A204.1 (cell line): Measurements from ENCODE around the gene RNF133.

Experiments
- FAIRE-seq: peaks from 2 replicates; lab custom pipeline; 2012; peaks lifted over from hg19 to GRCh38; lab: Jason Lieb, UNC

The RNF133 gene, protein sequence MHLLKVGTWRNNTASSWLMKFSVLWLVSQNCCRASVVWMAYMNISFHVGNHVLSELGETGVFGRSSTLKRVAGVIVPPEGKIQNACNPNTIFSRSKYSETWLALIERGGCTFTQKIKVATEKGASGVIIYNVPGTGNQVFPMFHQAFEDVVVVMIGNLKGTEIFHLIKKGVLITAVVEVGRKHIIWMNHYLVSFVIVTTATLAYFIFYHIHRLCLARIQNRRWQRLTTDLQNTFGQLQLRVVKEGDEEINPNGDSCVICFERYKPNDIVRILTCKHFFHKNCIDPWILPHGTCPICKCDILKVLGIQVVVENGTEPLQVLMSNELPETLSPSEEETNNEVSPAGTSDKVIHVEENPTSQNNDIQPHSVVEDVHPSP

DNA sequence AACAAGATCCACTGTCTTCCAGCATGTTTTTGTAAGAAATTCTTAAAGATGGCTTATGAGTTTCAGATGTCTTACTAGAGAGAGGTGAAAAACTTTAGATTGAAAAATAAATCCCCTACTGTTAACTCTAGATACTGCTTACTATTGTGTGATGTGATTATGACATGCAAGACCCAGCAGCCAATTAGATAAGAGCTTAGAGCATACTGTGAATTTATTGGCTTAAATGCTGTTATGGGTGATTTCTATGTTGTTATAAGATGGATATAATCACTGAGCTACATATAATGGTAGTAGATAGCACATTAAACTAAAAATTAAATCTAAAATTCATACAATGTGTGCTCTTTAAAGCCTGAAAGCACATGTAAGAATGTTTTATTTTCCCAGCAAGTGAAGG, at the start of gene RNF133:
TSS of gene RNF133 (minus strand) at position 101 of the 400 bp plus-strand sequence. CDS start 199 bp downstream, outside the sequence.
- no peak for FAIRE-seq

DNA sequence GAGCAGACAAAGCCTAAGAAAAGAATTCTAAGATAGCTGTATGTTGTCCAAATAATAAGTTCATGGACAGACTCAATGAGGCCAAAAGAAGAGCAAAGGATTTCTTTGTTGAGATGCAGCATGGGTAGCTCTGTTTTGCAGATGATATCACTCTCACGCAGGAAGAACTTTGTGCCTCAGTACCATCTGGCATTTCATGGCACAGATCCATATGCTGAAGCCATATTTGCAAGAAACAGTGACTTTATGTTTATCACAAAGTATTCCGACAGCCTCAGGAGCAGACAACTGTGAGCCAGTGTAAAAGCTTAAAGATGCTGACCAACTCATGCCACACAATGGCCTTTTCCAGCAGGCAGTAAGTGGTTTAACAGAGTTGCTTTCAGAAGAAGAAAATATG, 49.3 kb upstream of the RNF133 start:
- no peak for FAIRE-seq

DNA sequence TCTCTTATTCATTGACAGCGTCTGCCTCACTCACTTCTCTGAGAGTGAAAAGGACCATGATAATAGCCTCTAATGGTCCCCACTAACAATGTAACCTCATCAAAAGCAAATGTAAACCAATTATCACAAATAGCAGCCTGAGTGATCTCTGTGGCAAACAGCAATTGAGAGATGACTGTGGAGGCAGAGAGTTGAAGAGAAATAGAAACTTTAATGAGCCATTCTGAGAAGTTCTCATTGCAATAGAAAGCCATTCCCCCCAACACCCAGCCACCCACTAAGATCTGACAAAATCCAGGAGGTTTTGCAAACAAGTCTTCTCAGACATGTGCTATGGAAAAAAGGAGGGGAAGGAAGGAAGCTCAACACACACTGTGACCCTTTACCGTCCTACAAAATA, 48.0 kb upstream of the RNF133 start:
- FAIRE-seq: no peak

DNA sequence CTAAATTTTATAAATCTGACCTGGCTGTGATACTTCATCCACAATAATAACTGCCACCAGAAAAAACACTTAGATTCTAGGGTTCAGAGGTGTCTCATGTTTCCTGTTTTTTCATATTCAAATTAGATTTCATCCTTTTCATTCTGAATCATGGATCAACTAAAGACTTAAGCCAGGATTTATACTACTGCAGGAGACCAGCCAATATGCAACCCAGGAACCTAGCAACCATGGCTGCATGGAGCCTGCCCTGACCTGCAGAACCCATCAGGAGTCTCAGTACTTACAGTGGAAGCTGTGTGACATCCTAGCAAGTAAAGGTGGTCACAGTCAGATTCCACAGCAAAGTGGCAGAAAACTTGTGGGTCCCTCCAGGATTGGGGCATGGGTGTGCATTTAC, 44.3 kb upstream of the RNF133 start:
- no peak for FAIRE-seq

DNA sequence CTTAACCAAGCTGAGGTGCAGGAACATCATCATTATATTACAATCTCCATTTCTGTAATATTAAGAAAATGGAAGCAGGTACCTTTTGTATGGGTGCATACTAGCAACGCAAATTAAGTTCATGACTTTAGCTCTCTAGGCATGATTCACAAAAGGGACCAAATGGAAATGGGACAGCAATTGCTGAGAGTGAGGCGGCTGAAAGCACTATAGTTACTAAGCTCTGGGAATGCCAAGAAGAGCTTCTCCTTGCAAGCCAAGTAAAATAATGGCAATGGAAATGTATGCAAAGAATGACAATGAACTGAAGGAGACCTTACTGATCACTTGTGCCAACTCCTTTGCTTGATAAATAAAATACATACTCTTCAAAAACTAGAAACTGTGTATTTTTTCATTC, 40.0 kb upstream of the RNF133 start:
- FAIRE-seq: no peak

DNA sequence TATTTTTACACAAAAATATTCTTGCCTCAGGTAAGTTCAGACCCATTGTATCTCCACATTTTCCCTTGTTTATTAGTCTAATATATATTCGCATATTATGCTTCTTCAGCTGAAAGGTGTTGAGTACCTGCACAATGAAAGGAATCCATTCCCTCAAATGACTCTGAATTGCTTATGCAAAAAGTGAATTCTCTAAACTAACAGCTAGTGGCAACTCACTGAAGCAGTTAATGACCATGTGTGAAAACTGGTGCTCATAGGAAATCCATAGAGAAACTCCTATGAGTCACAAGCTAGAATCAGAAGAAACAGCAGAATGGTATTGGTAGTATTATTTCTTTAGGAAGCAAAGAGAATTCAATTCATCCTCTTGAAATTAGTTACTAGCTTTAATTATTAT, 37.3 kb upstream of the RNF133 start:
- FAIRE-seq: no peak

DNA sequence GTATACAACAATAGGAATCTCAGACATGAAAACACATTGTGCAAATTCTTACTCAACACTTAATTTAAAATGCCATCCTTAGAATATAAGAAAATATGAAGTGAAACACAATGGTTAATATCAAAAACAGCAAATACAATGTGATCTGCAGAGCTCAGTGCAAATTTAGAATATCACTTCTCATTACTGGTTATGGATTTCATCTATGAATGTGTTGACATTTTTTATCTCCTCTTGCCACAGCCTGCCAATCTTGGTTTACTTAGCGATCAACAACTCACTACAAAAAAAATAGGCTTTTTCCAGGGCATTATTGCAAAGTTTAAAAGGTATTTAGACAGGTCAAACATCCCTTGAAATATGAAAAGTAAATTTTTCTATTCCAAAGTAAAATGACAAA, 28.8 kb upstream of the RNF133 start:
- no peak for FAIRE-seq

DNA sequence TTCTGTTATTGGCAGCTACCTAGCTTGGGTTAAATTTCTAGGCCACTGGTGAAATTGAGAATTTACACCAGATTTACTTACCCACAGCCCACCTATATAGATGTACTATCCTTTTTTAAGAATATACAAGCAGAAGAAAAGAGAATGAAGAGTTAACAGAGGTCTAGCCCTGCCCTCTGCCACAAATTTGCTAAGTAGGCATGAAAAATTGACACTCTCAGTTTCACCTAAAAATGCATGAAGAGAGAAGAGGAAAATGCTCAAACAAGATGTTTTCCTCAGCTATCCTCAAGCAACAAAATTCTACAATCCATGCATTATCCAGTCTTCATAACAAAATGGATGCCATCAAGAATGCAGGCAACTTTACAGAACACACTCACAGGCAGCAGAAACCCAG, 28.4 kb upstream of the RNF133 start:
- FAIRE-seq: no peak

DNA sequence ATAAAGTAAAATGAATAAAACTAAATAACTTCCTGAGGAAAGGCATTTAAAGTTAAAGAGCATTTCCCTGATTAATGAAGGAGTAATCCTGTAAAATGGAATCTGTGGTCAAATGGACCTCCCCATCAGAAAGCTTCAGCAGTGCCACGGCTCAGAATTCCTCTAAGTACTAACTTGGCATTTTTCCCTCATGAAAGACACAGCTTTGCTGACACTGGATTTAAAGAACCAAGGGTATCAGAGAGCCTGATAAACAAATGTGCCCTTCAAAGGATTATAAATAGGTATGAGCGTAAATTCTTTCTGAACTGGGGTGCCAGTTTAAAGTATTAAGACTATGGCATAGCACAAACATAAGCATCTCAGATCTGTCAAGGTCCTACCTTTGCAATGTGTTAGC, 28.0 kb upstream of the RNF133 start:
- FAIRE-seq: no peak

DNA sequence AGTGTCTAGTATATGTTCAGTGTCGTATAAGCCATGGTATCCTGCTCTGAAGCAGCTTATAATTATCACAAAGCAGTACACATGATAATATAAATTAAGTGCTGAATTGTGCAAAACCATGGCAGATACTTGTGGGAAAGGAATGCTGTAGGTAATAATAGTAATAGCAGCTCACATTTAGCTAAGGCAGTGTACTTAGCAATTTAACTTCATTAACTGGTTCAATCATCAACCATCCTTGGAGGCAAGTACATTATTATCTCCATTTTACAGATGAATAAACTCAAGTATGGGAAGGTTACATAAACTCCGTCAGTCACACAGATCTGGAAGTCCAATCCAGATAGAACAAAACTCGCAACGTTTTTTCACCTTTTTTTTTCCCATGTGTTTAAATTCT, 25.4 kb upstream of the RNF133 start:
- no peak for FAIRE-seq

DNA sequence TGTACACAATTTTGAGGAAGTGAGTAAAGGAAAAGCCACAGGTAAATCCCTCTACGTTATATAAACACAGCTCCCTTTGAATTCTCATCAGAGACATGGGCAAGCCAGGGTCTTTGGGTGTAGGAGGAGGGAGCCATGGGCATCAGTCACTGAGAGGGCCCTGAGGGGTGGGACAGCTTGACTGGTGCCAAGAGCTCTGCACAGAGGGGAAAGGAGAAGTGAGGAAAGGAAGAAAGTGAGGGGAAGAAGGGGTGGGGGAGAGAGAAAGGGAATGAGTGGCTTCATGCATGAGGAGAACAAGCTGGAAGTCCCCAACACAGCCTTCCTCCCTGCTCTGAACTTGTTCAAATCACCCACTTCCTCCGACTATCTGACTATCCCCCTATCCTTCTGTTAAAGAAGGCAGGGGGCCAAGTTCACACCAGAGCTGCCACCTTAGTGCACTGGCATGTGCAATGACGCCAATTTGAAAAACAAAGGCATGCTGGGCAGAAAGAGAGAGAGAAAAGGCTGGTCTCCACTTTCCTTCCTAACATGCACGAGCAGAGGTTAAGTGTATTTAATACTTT, 20.2 kb upstream of the RNF133 start:
- no peak for FAIRE-seq

DNA sequence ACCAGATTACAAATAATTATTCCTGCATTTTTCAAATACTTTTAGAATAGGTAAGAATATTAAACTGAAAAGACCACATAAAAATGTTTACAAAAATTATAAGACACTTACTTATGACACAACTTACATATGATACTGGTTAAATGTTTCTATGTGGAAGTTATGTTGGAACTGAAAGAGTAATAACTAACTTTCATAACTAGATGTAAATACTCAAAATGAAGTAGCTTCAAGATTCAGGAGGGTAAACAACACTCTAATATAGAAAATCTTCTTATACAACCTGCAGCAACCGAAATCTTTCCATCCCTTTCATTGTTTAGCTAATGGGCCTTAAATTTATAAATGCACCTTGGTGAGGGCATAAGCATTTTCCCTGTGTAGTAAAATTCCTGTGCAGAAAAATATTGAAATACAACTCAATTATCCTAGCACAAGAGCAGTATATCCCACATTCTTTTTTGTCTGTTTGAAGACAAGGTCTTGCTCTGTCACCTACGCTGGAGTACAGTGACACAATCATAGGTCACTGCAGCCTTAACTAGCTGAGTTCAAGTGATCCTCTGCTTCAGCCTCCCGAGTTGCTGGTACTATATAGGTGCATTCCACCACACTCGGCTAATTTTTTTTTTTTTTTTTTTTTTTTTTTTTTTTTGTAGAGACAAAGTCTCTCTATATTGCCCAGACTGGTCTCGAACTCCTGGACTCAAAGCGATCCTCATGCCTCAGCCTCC, 18.6 kb upstream of the RNF133 start:
- FAIRE-seq: no peak

DNA sequence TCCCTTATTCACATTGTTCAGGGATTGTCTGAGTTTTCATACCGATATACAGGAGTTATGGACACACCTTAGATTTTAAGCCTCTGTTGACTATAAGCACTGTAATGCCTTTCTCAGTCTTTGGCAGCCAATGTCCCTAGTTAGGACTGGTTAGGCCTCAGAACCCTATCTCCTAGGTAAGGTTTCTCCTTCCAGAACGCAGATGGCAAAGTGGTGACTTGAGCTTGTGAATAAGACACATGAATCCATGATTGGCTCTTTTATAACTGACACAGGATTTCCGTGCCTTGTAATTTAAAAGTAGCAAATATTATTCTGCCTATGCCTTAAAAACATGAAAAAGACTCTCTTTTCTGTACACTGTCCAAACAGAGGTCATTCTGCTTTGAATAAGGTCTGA, 16.3 kb upstream of the RNF133 start:
- no peak for FAIRE-seq

DNA sequence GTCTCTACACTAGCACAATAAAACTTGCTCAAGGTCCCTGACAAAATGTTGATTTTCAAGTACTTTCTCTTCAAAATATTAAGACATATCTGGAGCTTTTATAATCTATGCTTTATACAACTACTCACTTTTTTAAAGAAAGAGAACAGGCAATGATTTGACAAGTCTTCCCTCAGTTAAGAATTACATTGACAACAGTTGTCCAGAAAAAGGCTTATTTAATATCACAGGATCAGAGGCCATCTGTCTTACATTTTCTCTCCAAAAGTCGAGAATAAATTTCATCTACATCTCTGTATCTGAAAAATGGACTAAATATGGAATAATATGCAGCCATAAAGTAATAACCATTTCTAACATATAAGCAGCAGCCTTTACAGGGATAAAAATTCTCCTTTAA, 12.0 kb upstream of the RNF133 start:
- no peak for FAIRE-seq

DNA sequence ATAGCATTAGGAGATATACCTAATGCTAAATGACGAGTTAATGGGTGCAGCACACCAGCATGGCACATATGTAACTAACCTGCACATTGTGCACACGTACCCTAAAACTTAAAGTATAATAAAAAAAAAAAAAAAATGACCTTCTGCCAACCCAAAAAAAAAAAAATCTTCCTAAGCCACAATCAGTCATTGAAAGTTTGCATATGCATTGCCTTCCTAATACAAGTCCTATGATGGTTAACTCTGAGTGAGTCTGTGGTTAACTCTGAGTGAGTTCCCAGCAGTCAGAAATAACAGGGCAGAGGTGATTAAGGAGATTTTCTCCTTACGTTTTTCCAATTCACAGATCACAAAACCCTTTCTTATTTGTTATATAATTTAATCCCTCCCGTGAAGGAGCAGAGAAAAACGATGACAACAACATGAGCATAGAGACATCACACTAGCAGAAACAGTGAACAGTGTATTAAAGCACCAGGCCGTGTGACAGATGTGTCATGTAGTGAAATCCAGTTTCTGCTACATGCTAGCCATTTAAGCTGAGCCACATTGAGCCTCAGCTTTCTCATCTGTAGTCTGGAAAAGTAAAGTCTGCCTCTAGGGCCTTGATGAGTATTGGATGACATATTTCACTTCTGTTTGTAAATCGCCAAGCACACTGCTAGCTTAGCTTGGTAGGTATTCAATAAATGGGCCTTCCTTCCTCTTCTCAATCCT, 11.2 kb upstream of the RNF133 start:
- FAIRE-seq: no peak

DNA sequence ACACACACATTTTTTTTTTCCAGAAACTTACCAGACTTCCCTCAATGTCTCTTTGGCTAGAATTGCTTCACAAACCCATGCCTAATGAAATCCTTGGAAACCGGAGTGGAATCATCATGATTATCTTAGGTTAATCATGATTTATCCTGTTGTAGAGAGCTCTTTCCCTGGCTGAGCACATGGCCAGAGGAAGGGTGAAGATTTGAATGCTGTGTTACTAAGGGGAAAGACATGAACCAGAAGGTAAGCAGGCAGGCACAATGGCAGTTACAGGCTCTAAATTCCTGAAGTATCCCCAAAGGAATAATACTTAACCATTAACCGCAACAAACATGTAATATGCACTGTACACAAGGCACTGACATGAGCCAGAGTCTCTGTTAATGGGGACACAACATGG, 7.9 kb upstream of the RNF133 start:
- FAIRE-seq: no peak

DNA sequence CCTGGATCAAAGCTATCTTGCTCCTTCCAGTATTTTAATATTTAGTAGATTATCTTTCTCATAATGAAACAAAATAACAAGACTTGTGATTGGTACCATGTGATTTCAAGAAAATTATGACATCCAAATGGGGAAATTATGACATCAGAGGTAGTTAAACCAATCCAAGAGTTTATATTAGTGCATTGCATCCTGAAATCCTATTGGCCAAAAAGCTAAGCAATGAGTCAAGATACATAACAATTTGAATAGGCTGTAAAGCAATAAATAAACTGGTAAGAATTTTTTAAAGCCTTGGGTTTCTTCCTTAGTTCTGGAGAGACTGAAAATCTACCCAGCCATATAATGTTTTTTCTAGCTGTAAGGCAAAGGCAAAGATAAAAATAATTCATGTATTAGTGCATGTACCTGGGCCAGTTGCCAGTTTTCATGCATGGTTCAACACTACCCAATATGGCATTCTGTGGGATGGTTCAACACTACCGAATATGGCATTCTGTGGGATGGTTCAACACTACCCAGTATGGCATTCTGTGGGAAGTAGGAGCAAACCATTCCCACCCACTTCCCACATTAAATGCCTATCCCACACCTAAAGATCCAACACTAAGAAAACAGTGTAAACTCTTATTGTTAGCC, 4.1 kb upstream of the RNF133 start, which contains the start of gene RNF148:
TSS of gene RNF148 (minus strand) at position 51 of the 639 bp plus-strand sequence. CDS start 172 bp downstream, outside the sequence.
- no peak for FAIRE-seq

DNA sequence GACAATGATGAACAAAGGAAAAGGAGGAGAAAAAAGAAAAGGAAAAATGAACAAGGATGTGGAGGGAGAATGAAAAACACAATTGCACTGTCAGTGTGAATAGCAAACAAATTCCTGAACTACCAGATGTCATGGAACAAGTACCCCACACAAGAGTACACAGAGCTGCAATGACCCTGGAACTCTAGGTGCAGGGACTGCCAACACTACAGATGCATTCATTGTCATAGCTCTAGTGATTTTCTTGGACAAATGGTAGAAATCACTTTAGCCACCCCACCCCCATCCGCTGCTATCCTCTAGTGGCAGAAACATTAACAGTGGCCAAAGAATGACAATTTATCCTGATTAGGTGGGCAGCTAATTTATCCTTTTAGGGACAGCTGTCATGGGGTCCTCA, 3.1 kb downstream of the RNF133 start:
- FAIRE-seq: no peak

DNA sequence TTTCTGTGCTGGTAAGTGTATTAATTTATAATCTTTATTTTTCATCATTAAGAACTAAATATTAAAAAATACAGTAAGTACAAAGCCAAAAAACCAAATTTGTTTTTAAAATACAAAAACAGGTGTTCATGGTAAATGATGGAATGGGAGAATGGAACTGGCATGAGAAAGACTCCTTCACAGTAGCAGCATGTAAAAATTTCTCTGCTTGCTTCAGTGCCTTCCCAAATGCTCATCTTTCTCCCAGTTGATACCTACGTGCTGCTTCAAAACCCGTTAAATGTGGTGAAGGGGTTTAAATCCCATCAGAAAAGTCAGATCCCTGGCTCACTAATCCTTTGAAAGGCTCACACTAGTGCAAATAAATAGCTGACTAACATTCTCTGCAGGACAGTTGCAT, 4.2 kb downstream of the RNF133 start:
- no peak for FAIRE-seq

DNA sequence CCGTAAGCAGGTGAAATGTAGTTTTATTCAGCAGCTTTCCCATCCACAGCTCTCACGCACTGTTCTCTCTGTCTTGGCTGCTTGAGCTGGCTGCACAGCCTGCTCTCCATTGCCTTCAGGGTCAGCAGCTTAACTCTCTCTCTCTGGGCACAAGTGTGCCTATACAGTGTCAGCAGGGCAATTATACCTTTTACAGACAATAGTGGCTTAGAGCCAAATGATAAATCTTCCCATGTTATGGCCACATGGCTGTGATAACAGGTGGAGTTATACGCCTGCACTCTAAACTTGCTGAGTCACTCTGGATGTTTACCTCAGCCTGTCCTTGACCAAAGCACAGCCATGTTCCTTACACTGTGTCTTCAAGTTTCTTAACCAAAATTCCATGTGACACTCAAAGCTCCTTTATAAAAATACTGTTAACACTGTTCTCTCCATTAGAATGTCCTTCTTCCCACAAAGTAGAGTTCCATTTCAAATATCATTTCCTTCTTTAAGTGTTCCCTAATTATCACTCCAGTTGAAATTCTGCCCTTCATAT, 6.1 kb downstream of the RNF133 start:
- no peak for FAIRE-seq

DNA sequence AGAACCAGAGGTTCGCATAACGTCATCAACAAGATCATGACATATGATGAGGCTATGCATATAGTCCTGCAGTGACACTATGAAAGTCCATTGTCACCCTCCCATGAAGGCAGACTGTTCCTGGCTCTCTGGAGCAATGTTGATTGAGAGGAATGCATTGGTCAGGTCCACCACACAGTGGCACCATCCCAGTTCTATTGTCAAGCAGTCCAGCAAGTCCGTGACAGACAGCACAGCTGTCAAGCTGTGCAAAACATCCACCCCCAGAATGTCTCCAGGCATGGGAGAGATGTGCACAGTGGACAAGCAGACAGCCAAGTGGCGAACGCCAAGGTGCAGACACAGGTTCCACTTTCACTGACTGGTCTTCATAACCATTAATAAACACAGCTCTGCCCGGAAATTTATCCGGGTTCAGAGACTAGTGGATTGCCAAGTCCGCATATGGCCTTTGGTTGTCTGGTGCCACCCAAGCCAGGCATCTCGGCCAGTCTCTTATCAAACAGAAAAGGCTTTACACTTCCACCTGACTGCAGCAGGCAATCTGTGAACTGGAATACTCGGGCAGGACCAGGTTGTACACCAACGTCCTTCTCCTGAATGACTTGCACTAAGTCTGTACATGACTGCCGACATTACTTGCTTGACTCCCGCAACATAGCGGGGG, 7.2 kb downstream of the RNF133 start:
- FAIRE-seq: no peak
